Esophagus muscularis mucosa (tissue), 4 donors: Measurements from ENCODE around the gene GRIK1. TPM values are rescaled to one million over a fixed set of nuclear protein-coding genes. Genes with fewer than 3 reads are reported as not detected.

Source experiments
- DNase-seq: peaks from one replicate; pipeline ENCODE4 v3.0.0-alpha.2; 2017; ENCODE audit errors: extremely low spot score
- H3K27ac ChIP-seq, 4 donors: fragments of 200-600 bp; sonication (generic); replicated peaks in 1 of 4; 1 replicate in 3 of 4; 2 replicates in 1 of 4; pipeline ENCODE4 v1.5.1; 2016 to 2019; ENCODE audit warnings: mild to moderate bottlenecking in 1 of 4
- H3K27me3 ChIP-seq, 4 donors: fragments of 200-600 bp; sonication (generic); one replicate each; pipeline versions ENCODE4 v1.5.1 to v1.6.0; 2016 to 2019
- H3K36me3 ChIP-seq, 4 donors: fragments of 200-600 bp; sonication (generic); one replicate each; pipeline ENCODE4 v1.5.1; 2016 to 2019
- H3K4me1 ChIP-seq, 4 donors: fragments of 200-600 bp; sonication (generic); one replicate each; pipeline ENCODE4 v1.5.1; 2016 to 2019
- H3K4me3 ChIP-seq, 4 donors: fragments of 200-600 bp; sonication (generic); 1 replicate in 2 of 4; 2 replicates in 2 of 4; pipeline ENCODE4 v1.5.1; 2016 to 2019; ENCODE audit warnings: mild to moderate bottlenecking in 4 of 4, moderate library complexity in 1 of 4
- H3K9me3 ChIP-seq, 4 donors: fragments of 200-600 bp; sonication (generic); 1 replicate in 3 of 4; 2 replicates in 1 of 4; pipeline ENCODE4 v1.5.1; 2016 to 2019
- CTCF ChIP-seq, 3 experiments: fragments of 200-600 bp in 2 of 3; fragments of 450-650 bp in 1 of 3; sonication (generic) in 2 of 3; IDR thresholded peaks; one replicate each; pipeline ENCODE4 v1.5.1; 2017 to 2019; ENCODE audit warnings: antibody characterized with exemption in 3 of 3, mild to moderate bottlenecking in 2 of 3, moderate library complexity in 1 of 3
- EP300 ChIP-seq: sonication (generic); formaldehyde crosslinking; IDR thresholded peaks from one replicate; pipeline ENCODE4 v1.6.1; 2017; ENCODE audit warnings: antibody characterized with exemption
- POLR2A ChIP-seq: fragments of 450-650 bp; IDR thresholded peaks from one replicate; pipeline ENCODE4 v1.6.1; 2017; ENCODE audit warnings: antibody characterized with exemption, moderate library complexity, mild to moderate bottlenecking, low read depth
- POLR2AphosphoS5 ChIP-seq, 2 donors: sonication (generic); formaldehyde crosslinking; IDR thresholded peaks; one replicate each; pipeline ENCODE4 v1.6.1; 2017; ENCODE audit warnings: antibody characterized with exemption in 2 of 2
- WGBS: methylation state at CpG from one replicate; pipeline ENCODE4 v1.1.5; 2018; 5-methylcytosine and 5-hydroxymethylcytosine counted together
- intact Hi-C: fragments of 100-400 bp; cut with DNase I; formaldehyde crosslinking; loops from one replicate; pipeline ENCODE4 v1.15.1; 2023
- total RNA-seq, 4 donors: library from RNA; depleted of rRNA; stranded (reverse); fragments of >200 nt; gene quantifications; one replicate each; pipeline versions ENCODE4 v1.1.0 to v1.2.1, GENCODE V29; 2016

GRIK1 gene
- total RNA-seq, 4 donors from 2014 or later, result 0.19 to 0.40 (median 0.33) TPM; not detected in 1

- Histone ChIP-seq H3K4me1 (no peaks in the 10 kb centered on the region), H3K27ac (no peak overlapping the region), H3K36me3 (no peaks in the 10 kb centered on the region), H3K4me3 (no peak overlapping the region), H3K27me3 (no peaks in the 10 kb centered on the region), H3K9me3 (no peaks in the 10 kb centered on the region)
- DNase-seq, result no peak
- TF ChIP-seq CTCF (IDR thresholded peaks at IDR 0.05) (no peak), EP300 (no peak), POLR2A (no peak), POLR2AphosphoS5 (IDR thresholded peaks at IDR 0.05) (no peak)
- intact Hi-C loops, result no loop called here
- WGBS, result 94% methylated on average over 9 of the region's 9 CpGs
Measured at GRCh38 chr21:29549614-29550013, 390.2 kb downstream of the GRIK1 start.

GRCh38 chr21:29547998-29548397 lies 391.8 kb downstream of the GRIK1 start:
- Histone ChIP-seq H3K9me3 (no peaks in the 10 kb centered on the region), H3K27me3 (no peaks in the 10 kb centered on the region), H3K4me1 (no peaks in the 10 kb centered on the region), H3K36me3 (no peaks in the 10 kb centered on the region), H3K4me3 (no peak overlapping the region), H3K27ac (no peak overlapping the region)
- DNase-seq, result no peak
- no peak for TF ChIP-seq POLR2AphosphoS5 (IDR thresholded peaks at IDR 0.05)
- no peak for TF ChIP-seq POLR2A
- no peak for TF ChIP-seq EP300
- no peak for TF ChIP-seq CTCF (IDR thresholded peaks at IDR 0.05)
- intact Hi-C loops, result no loop called here
- 100% methylated on average over 1 of the region's 1 CpG for WGBS

- H3K36me3 ChIP-seq, result no peaks in the 10 kb centered on the region
- no peak for DNase-seq
- no peak overlapping the region for H3K4me3 ChIP-seq
- no peak for TF ChIP-seq CTCF (IDR thresholded peaks at IDR 0.05)
- no peak for TF ChIP-seq POLR2A
- no peak for TF ChIP-seq POLR2AphosphoS5 (IDR thresholded peaks at IDR 0.05)
- TF ChIP-seq EP300, result no peak
- H3K27ac ChIP-seq, result no peak overlapping the region
- WGBS, result 95% methylated on average over 3 of the region's 3 CpGs
- no peaks in the 10 kb centered on the region for H3K4me1 ChIP-seq
- intact Hi-C loops, result no loop called here
- H3K9me3 ChIP-seq, result no peaks in the 10 kb centered on the region
- no peaks in the 10 kb centered on the region for H3K27me3 ChIP-seq
Measured at GRCh38 chr21:29546071-29546470, 393.7 kb downstream of the GRIK1 start.

- H3K36me3 ChIP-seq, result no peaks in the 10 kb centered on the region
- H3K4me1 ChIP-seq, result no peaks in the 10 kb centered on the region
- WGBS, result 78% methylated on average over 1 of the region's 1 CpG
- H3K9me3 ChIP-seq, result no peaks in the 10 kb centered on the region
- no peaks in the 10 kb centered on the region for H3K27me3 ChIP-seq
- intact Hi-C loops, result no loop called here
- DNase-seq, result no peak
- H3K27ac ChIP-seq, result no peak overlapping the region
- TF ChIP-seq EP300 (no peak), POLR2AphosphoS5 (IDR thresholded peaks at IDR 0.05) (no peak), CTCF (IDR thresholded peaks at IDR 0.05) (no peak), POLR2A (no peak)
- no peak overlapping the region for H3K4me3 ChIP-seq
Measured at GRCh38 chr21:29540289-29540688, 399.5 kb downstream of the GRIK1 start.

GRCh38 chr21:29538115-29538514 lies 401.7 kb downstream of the GRIK1 start:
- TF ChIP-seq POLR2A, result no peak
- TF ChIP-seq POLR2AphosphoS5 (IDR thresholded peaks at IDR 0.05), result no peak
- no peak for TF ChIP-seq CTCF (IDR thresholded peaks at IDR 0.05)
- no peak for TF ChIP-seq EP300

More at GRCh38 chr21:29538115-29538514, 401.7 kb downstream of the GRIK1 start:
- Histone ChIP-seq H3K36me3 (no peaks in the 10 kb centered on the region), H3K4me3 (no peak overlapping the region), H3K4me1 (no peaks in the 10 kb centered on the region), H3K27me3 (no peaks in the 10 kb centered on the region), H3K9me3 (no peaks in the 10 kb centered on the region), H3K27ac (no peak overlapping the region)
- intact Hi-C loops, result no loop called here
- no peak for DNase-seq
